Breast epithelium (tissue), 4 donors: ENCODE measurements around the gene SNCB. TPM values are rescaled to one million over a fixed set of nuclear protein-coding genes. Genes with fewer than 3 reads are reported as not detected.
"Not testable (repeated sequence)": the region's sequence is repeated elsewhere in the genome, so short reads cannot be mapped to it uniquely, and the experiment has no call there.

Experiments used
- DNase-seq, 2 donors: peaks; one replicate each; pipeline ENCODE4 v3.0.0-alpha.2; 2019; ENCODE audit warnings: low spot score in 2 of 2
- H3K27ac ChIP-seq, 2 donors: fragments of 200-600 bp; sonication (generic) in 1 of 2; one replicate each; pipeline ENCODE4 v1.5.1; 2016 to 2019; ENCODE audit warnings: mild to moderate bottlenecking in 1 of 2
- H3K27me3 ChIP-seq, 2 donors: fragments of 200-600 bp; sonication (generic) in 1 of 2; one replicate each; pipeline versions ENCODE4 v1.5.1 to v1.6.0; 2017 to 2019; ENCODE audit warnings: control low read depth in 1 of 2, mild to moderate bottlenecking in 1 of 2
- H3K36me3 ChIP-seq: fragments of 200-600 bp; one replicate; pipeline ENCODE4 v1.5.1; 2019
- H3K4me1 ChIP-seq, 2 donors: fragments of 200-600 bp; sonication (generic); one replicate each; pipeline ENCODE4 v1.5.1; 2016 to 2019; ENCODE audit warnings: control low read depth in 1 of 2
- H3K4me3 ChIP-seq, 3 donors: fragments of 200-600 bp; sonication (generic); 1 replicate in 2 of 3; 2 replicates in 1 of 3; pipeline ENCODE4 v1.5.1; 2016 to 2019; ENCODE audit warnings: mild to moderate bottlenecking in 3 of 3, moderate library complexity in 2 of 3
- H3K9me3 ChIP-seq, 2 donors: fragments of 200-600 bp; sonication (generic) in 1 of 2; one replicate each; pipeline ENCODE4 v1.5.1; 2016 to 2019; ENCODE audit warnings: control low read depth in 1 of 2
- POLR2A ChIP-seq: fragments of 450-650 bp; IDR thresholded peaks from one replicate; pipeline ENCODE4 v1.6.1; 2016; ENCODE audit warnings: antibody characterized with exemption, mild to moderate bottlenecking, moderate library complexity
- POLR2AphosphoS5 ChIP-seq, 3 donors: sonication (generic); formaldehyde crosslinking; IDR thresholded peaks; one replicate each; pipeline ENCODE4 v1.6.1; 2017; ENCODE audit warnings: antibody characterized with exemption in 3 of 3
- intact Hi-C: fragments of 100-400 bp; cut with DNase I; formaldehyde crosslinking; loops from one replicate; pipeline ENCODE4 v1.15.1; 2023; ENCODE audit warnings: low total_unique reads
- total RNA-seq, 3 donors: library from RNA; depleted of rRNA; stranded (reverse); fragments of >200 nt; gene quantifications; one replicate each; pipeline ENCODE4 v1.1.0, GENCODE V29; 2016
- TF ChIP-seq, protein P1 (sequence below), 3 donors: fragments of 450-650 bp; IDR thresholded peaks; one replicate each; pipeline ENCODE4 v1.5.1; 2016 to 2017; ENCODE audit warnings: antibody characterized with exemption in 3 of 3, mild to moderate bottlenecking in 3 of 3, moderate library complexity in 3 of 3

SNCB gene
- total RNA-seq, 3 donors from 2014 or later: not detected

DNA sequence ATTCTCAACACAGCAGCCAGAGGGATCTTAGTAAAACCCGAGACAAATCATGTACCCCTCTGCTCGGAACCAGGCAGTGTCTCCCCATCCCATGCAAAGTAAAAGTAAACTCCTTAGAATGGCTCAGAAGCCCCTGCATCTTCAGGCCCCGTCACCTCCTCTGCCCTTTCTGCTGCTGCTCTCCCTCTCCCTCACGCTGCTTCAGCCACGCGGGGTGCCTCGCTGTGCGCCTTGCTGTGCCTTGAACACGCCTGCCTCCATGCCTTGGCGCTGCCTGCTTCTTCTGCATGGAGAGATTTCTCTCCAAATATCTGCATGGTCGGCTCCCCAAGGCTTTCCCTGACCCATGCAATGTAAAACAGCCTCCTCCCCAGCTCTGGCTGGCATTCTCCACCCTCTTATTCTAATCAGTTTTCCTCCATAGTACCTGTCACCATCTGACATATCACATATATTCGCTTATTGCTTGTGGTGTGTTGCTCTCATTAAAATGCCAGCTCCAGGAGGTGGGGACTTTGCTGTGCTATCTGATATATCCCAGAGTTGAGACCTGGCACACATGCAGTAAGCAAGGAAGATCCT is 28.3 kb downstream of the SNCB start:
- H3K27me3 ChIP-seq: no peaks in the 10 kb centered on the region
- no peaks in the 10 kb centered on the region for H3K36me3 ChIP-seq
- H3K4me1 ChIP-seq: no peaks in the 10 kb centered on the region
- no peak overlapping the region for H3K4me3 ChIP-seq
- no peak for DNase-seq
- intact Hi-C loops: no loop called here
- no peaks in the 10 kb centered on the region for H3K9me3 ChIP-seq
- H3K27ac ChIP-seq: no peak overlapping the region
- TF ChIP-seq, protein P1, sequence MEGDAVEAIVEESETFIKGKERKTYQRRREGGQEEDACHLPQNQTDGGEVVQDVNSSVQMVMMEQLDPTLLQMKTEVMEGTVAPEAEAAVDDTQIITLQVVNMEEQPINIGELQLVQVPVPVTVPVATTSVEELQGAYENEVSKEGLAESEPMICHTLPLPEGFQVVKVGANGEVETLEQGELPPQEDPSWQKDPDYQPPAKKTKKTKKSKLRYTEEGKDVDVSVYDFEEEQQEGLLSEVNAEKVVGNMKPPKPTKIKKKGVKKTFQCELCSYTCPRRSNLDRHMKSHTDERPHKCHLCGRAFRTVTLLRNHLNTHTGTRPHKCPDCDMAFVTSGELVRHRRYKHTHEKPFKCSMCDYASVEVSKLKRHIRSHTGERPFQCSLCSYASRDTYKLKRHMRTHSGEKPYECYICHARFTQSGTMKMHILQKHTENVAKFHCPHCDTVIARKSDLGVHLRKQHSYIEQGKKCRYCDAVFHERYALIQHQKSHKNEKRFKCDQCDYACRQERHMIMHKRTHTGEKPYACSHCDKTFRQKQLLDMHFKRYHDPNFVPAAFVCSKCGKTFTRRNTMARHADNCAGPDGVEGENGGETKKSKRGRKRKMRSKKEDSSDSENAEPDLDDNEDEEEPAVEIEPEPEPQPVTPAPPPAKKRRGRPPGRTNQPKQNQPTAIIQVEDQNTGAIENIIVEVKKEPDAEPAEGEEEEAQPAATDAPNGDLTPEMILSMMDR (IDR thresholded peaks at IDR 0.05): no peak
- TF ChIP-seq POLR2A: no peak
- TF ChIP-seq POLR2AphosphoS5 (IDR thresholded peaks at IDR 0.05): no peak

DNA sequence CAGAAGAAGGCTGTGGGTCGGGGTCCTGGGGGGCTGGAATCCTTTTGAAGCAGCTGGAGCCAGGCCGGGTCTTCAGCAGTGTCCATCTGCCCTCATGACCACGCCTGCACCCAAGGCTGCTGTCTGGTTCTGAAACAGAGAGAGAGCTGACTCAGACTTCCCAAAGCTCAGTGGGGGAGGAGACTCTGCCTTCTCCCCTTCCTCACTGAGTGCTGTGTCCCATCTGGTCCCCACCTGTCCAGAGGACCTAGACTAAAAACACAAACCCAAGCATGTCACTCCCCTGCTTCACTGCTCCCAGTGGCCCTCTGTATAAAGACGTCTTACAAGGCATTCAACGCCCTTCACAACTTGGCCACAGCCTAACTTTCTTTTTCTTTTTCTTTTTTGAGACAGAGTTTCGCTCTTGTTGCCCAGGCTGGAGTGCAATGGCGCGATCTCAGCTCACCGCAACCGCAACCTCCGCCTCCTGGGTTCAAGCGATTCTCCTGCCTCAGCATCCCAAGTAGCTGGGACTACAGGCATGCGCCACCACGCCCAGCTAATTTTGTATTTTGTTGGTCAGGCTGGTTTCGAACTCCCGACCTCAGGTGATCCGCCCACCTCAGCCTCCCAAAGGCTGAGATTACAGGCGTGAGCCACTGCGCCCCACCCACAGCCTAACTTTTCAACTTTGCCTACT is 30.4 kb downstream of the SNCB start:
- H3K27me3 ChIP-seq, H3K27ac ChIP-seq, H3K9me3 ChIP-seq, H3K36me3 ChIP-seq, H3K4me3 ChIP-seq, intact Hi-C loops, H3K4me1 ChIP-seq, DNase-seq: not testable (repeated sequence)

DNA sequence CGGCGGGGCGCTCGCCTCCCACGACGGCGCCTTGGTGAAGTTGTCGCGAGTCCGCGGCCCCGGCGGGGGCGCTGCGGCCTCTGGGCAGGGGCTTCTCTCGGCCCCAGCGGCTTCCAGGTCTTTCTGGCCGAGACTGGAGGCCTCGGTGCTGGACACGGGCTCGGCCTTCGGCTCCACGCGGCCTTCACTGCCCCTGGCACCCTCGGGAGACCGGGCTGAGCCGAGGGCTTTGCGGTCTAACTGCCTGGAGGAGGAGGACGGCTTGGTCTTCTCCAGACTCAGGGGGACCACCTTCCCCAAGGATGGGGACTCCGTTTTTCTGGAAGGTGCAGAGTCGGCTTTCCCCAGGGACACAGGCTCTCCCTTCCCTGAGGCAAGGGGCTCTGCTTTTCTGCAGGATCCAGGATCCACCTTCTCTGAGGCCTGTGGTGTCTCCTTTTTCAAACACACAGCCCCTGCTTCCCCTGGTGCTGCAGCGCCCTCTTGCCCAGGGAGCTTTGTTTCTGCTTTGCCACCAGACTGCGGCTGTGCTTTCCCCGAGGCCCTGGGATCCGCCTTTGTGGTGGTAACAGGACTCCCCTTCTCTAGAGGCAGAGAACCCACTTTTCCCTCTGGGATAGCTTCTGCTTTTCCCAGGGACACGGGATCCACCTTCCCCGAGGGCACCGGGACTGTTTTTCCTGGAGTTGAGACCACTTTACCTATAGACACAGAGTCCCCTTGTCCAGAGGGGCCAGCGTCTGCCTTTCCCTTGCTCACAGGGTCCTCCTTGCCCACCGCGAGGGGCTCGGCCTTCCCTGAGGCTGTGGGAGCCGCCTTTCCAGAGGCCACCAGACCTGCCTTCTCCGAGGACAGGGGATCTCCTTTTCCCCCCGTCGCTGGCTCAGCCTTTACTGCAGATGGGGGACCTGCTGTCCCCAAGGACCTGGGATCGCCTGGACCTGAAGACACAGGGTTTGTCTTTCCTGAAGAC is 32.6 kb downstream of the SNCB start:
- Histone ChIP-seq H3K27ac (no peak overlapping the region), H3K36me3 (no peaks in the 10 kb centered on the region), H3K4me1 (no peaks in the 10 kb centered on the region), H3K4me3 (peak overlapping the region in 2 of 3 donors; percentile 46 to 63), H3K9me3 (no peaks in the 10 kb centered on the region), H3K27me3 (peaks cover 0 to 8% of the 10 kb centered on the region in 2 donors)
- TF ChIP-seq, protein P1 (IDR thresholded peaks at IDR 0.05): no peak
- no peak for TF ChIP-seq POLR2AphosphoS5 (IDR thresholded peaks at IDR 0.05)
- no peak for TF ChIP-seq POLR2A
- intact Hi-C loops: no loop called here
- no peak for DNase-seq

DNA sequence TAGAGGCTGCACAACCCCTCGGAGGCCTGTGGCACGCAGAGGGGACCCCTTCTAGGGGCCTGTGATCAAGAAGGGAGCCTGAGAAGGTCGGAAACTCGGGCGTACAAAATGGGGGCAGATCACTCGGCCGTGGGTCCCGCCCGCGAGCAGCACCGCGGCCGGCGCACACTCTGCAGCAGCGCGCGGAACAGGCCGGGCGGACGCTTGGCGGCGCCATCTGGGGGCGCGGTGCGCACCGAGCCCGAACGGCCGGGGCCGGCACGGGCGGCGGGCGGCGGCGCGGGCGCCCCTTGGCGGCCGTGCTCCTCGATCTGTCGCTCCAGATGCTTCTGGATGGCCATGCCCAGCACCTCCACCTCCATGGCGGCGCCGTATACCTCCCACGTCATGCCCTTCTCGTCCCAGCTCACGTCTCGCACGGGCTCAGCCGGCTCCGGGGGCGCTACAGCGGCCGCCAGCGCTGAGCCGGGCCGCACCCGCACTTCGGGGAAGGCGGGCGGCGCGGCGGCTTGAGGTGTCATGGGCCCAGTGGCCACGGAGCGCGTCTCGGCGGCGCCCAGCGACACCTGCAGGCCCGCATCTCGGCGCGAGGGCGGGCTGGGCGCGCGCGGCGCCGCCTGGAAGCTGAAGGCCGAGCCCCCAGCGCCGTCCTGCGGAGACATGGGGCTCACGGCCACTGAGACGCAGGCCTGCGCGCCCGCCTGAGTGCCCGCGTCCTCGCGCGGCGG is 33.5 kb downstream of the SNCB start:
- H3K36me3 ChIP-seq: no peaks in the 10 kb centered on the region
- H3K27me3 ChIP-seq: peaks cover 0 to 8% of the 10 kb centered on the region in 2 donors
- TF ChIP-seq, protein P1 (IDR thresholded peaks at IDR 0.05): no peak
- TF ChIP-seq POLR2AphosphoS5 (IDR thresholded peaks at IDR 0.05): no peak
- no peak for TF ChIP-seq POLR2A
- no peaks in the 10 kb centered on the region for H3K4me1 ChIP-seq
- DNase-seq: no peak
- H3K27ac ChIP-seq: no peak overlapping the region
- intact Hi-C loops: no loop called here
- H3K9me3 ChIP-seq: no peaks in the 10 kb centered on the region
- peak overlapping the region in 2 of 3 donors; percentile 46 to 63 for H3K4me3 ChIP-seq

DNA sequence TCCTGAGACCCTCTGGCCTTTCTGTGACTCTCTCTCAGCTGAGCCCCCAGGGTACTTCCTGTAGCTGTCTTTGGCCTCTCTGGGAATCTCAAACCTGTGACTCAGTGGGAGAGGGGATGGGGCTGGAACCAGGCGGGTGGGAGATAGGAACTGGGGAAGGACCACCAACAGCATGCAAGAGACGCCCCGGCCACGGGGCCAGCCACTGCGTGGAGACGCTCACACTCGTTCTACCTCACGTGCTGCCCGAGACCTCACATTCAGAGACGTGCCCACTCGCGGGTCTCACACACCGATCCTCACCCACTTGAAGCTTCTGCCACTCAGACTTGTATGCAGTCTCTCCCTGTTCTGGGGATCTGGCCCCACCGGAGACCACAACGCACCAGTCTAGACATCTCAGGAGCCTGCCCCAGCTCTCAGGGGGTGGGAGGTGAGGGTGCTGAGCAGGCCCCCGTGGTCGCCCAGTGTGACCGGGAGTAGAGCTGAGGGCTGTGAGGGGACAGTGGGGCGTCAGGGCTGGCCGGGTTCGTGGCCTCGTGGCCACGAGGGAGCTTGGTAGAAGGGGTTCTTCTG is 34.2 kb downstream of the SNCB start:
- TF ChIP-seq POLR2A: no peak
- DNase-seq: no peak
- H3K36me3 ChIP-seq: no peaks in the 10 kb centered on the region
- no peak overlapping the region for H3K27ac ChIP-seq
- no peaks in the 10 kb centered on the region for H3K4me1 ChIP-seq
- intact Hi-C loops: no loop called here
- peaks cover 0 to 8% of the 10 kb centered on the region in 2 donors for H3K27me3 ChIP-seq
- H3K4me3 ChIP-seq: peak overlapping the region in 2 of 3 donors; percentile 46 to 63
- no peaks in the 10 kb centered on the region for H3K9me3 ChIP-seq
